Measurements from ENCODE around the gene CENPU. TPM values are rescaled to one million over a fixed set of nuclear protein-coding genes. Genes with fewer than 3 reads are reported as not detected.

The CENPU gene
- total and polyA plus RNA-seq, 2 donors (not counting 1 experiment from before 2014, with no cell fraction given): 1.6 to 2.1 TPM

- Mint-ChIP-seq H3K27ac (no peak overlapping the region), H3K4me1 (peaks cover 15% of the 10 kb centered on the region), H3K27me3 (no peaks in the 10 kb centered on the region), H3K9me3 (ENCODE audit: insufficient read depth) (no peaks in the 10 kb centered on the region), H3K4me3 (no peak overlapping the region)
- H3K36me3 ChIP-seq (replicated peaks in 1 of 2; ENCODE audit: control extremely low read depth in 1 of 2, control insufficient read depth in 1 of 2, extremely low read depth in 1 of 2, insufficient read depth in 2 of 2, low read length in 1 of 2): peaks cover 4 to 11% of the 10 kb centered on the region in 2 experiments
- ChIA-PET POLR2A (no interaction called here), CTCF (no interaction called here)
- ATAC-seq (ENCODE audit: low read depth): no peak
- H3K4me1 ChIP-seq (ENCODE audit: control insufficient read depth in 2 of 2, insufficient read depth in 2 of 2, low read length in 2 of 2): peaks cover 4 to 7% of the 10 kb centered on the region in 2 donors
- no peak for DNase-seq
- TF ChIP-seq EZH2 (IDR thresholded peaks at IDR 0.05; ENCODE audit: borderline replicate concordance, insufficient read depth, low read depth, low read length, poor library complexity, severe bottlenecking): no peak
- TF ChIP-seq CTCF (IDR thresholded peaks at IDR 0.05): no peak
- H3K4me3 ChIP-seq (ENCODE audit: control extremely low read depth in 1 of 5, extremely low read depth in 1 of 5, insufficient read depth in 1 of 5, low read depth in 2 of 5, low read length in 4 of 5): no peak overlapping the region
- intact Hi-C loops (cut with micrococcal nuclease): no loop called here
- H3K27ac ChIP-seq (ENCODE audit: low read length in 2 of 2): no peak overlapping the region
- no peaks in the 10 kb centered on the region for H3K79me2 ChIP-seq (ENCODE audit: control insufficient read depth, insufficient read depth, low read length)
- H3K9ac ChIP-seq (ENCODE audit: low read length): no peak overlapping the region
- H4K20me1 ChIP-seq (ENCODE audit: control insufficient read depth, insufficient read depth, low read length, poor library complexity, severe bottlenecking): no peaks in the 10 kb centered on the region
- H3K4me2 ChIP-seq (replicated peaks; ENCODE audit: low read depth, low read length, poor library complexity, severe bottlenecking): no peak overlapping the region
- no peaks in the 10 kb centered on the region for H3K9me3 ChIP-seq (ENCODE audit: control extremely low read depth in 1 of 3, control insufficient read depth in 2 of 3, insufficient read depth in 1 of 3, low read length in 2 of 3)
- H2AFZ ChIP-seq (ENCODE audit: insufficient read depth, low read depth, low read length, poor library complexity, severe bottlenecking): no peak overlapping the region
- WGBS (ENCODE audit: insufficient coverage): 100% methylated on average over 1 of the region's 6 CpGs
- H3K27me3 ChIP-seq (replicated peaks in 1 of 4; ENCODE audit: control extremely low read depth in 1 of 4, control insufficient read depth in 3 of 4, insufficient read depth in 4 of 4, low read length in 3 of 4): no peaks in the 10 kb centered on the region
Measured at GRCh38 chr4:184664445-184665210, 69.3 kb downstream of the CENPU start.

GRCh38 chr4:184662236-184662635, 71.7 kb downstream of the CENPU start:
- no peaks in the 10 kb centered on the region for H4K20me1 ChIP-seq (ENCODE audit: control insufficient read depth, insufficient read depth, low read length, poor library complexity, severe bottlenecking)
- no peaks in the 10 kb centered on the region for H3K9me3 ChIP-seq (ENCODE audit: control extremely low read depth in 1 of 3, control insufficient read depth in 2 of 3, insufficient read depth in 1 of 3, low read length in 2 of 3)
- Mint-ChIP-seq H3K9me3 (ENCODE audit: insufficient read depth) (no peaks in the 10 kb centered on the region), H3K4me3 (no peak overlapping the region), H3K27me3 (no peaks in the 10 kb centered on the region), H3K4me1 (peaks cover 5% of the 10 kb centered on the region), H3K27ac (no peak overlapping the region)
- H3K4me2 ChIP-seq (replicated peaks; ENCODE audit: low read depth, low read length, poor library complexity, severe bottlenecking): no peak overlapping the region
- H2AFZ ChIP-seq (ENCODE audit: insufficient read depth, low read depth, low read length, poor library complexity, severe bottlenecking): no peak overlapping the region
- H3K4me3 ChIP-seq (ENCODE audit: control extremely low read depth in 1 of 5, extremely low read depth in 1 of 5, insufficient read depth in 1 of 5, low read depth in 2 of 5, low read length in 4 of 5): no peak overlapping the region
- no peak overlapping the region for H3K9ac ChIP-seq (ENCODE audit: low read length)
- peaks cover 4 to 7% of the 10 kb centered on the region in 2 experiments for H3K36me3 ChIP-seq (replicated peaks in 1 of 2; ENCODE audit: control extremely low read depth in 1 of 2, control insufficient read depth in 1 of 2, extremely low read depth in 1 of 2, insufficient read depth in 2 of 2, low read length in 1 of 2)
- intact Hi-C loops (cut with micrococcal nuclease): no loop called here
- no peak for DNase-seq
- H3K27me3 ChIP-seq (replicated peaks in 1 of 4; ENCODE audit: control extremely low read depth in 1 of 4, control insufficient read depth in 3 of 4, insufficient read depth in 4 of 4, low read length in 3 of 4): no peaks in the 10 kb centered on the region
- ChIA-PET CTCF (interaction anchor here (1.0 to 1.4 kb wide), 3 partner anchors 8 to 398 kb away, joined by 3 to 4 read pairs (median 3); no protein-coding TSS in a partner anchor), POLR2A (no interaction called here)
- TF ChIP-seq EZH2 (IDR thresholded peaks at IDR 0.05; ENCODE audit: borderline replicate concordance, insufficient read depth, low read depth, low read length, poor library complexity, severe bottlenecking): no peak
- TF ChIP-seq CTCF (IDR thresholded peaks at IDR 0.05): no peak
- peaks cover 0 to under 1% of the 10 kb centered on the region in 2 donors for H3K4me1 ChIP-seq (ENCODE audit: control insufficient read depth in 2 of 2, insufficient read depth in 2 of 2, low read length in 2 of 2)
- no CpG with 5 or more reads among the region's 1 CpG for WGBS (ENCODE audit: insufficient coverage)
- no peak overlapping the region for H3K27ac ChIP-seq (ENCODE audit: low read length in 2 of 2)
- ATAC-seq (ENCODE audit: low read depth): no peak
- no peaks in the 10 kb centered on the region for H3K79me2 ChIP-seq (ENCODE audit: control insufficient read depth, insufficient read depth, low read length)
